Measurements from ENCODE around the gene CACNG8. TPM values are rescaled to one million over a fixed set of nuclear protein-coding genes. Genes with fewer than 3 reads are reported as not detected.

The CACNG8 gene
- total RNA-seq, 2 donors from 2014 or later, result not detected

- peaks cover 6% of the 10 kb centered on the region for H3K4me1 ChIP-seq
- intact Hi-C loops (cut with DNase I), result no loop called here
- TF ChIP-seq, protein P1, sequence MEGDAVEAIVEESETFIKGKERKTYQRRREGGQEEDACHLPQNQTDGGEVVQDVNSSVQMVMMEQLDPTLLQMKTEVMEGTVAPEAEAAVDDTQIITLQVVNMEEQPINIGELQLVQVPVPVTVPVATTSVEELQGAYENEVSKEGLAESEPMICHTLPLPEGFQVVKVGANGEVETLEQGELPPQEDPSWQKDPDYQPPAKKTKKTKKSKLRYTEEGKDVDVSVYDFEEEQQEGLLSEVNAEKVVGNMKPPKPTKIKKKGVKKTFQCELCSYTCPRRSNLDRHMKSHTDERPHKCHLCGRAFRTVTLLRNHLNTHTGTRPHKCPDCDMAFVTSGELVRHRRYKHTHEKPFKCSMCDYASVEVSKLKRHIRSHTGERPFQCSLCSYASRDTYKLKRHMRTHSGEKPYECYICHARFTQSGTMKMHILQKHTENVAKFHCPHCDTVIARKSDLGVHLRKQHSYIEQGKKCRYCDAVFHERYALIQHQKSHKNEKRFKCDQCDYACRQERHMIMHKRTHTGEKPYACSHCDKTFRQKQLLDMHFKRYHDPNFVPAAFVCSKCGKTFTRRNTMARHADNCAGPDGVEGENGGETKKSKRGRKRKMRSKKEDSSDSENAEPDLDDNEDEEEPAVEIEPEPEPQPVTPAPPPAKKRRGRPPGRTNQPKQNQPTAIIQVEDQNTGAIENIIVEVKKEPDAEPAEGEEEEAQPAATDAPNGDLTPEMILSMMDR (IDR thresholded peaks at IDR 0.05), result no peak
- TF ChIP-seq POLR2A (IDR thresholded peaks at IDR 0.05), result no peak
- no peaks in the 10 kb centered on the region for H3K36me3 ChIP-seq (replicated peaks in 1 of 2; ENCODE audit: insufficient read depth in 1 of 2, low read depth in 2 of 2)
- no peak overlapping the region for H3K4me3 ChIP-seq
- DNase-seq, result no peak
- no peaks in the 10 kb centered on the region for H3K9me3 ChIP-seq
- ATAC-seq, result no peak
- peaks cover 0 to 19% of the 10 kb centered on the region in 2 donors for H3K27me3 ChIP-seq
- no peak overlapping the region for H3K27ac ChIP-seq
- 10 to 52% methylated on average over 2 to 3 of the region's 3 CpGs for WGBS, 2 donors
Observed at GRCh38 chr19:53993448-53993847, 30.7 kb downstream of the CACNG8 start.

DNA sequence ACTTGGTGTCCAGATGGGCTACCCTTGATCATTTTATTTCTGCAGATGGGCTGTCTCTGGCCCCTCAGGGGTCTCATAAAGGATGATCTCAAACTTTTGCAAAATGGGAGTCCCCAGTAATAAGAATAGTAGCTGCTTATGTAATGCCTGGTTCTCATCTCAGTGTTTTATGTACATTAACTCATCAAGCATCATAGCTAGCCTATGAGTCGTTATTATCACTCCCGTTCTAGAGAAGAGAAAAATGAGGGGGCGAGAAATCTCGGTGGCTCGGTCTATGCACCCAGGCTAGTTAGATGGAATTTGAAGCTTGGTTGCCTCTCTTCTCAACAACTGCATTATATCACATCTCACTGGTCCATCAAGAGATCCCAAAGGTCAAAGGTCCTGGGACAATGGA is 32.1 kb downstream of the CACNG8 start:
- Histone ChIP-seq H3K9me3 (no peaks in the 10 kb centered on the region), H3K4me3 (no peak overlapping the region), H3K4me1 (peaks cover 6% of the 10 kb centered on the region), H3K27me3 (peaks cover 0 to 19% of the 10 kb centered on the region in 2 donors), H3K27ac (no peak overlapping the region), H3K36me3 (replicated peaks in 1 of 2; ENCODE audit: insufficient read depth in 1 of 2, low read depth in 2 of 2) (no peaks in the 10 kb centered on the region)
- DNase-seq (no peak), ATAC-seq (no peak)
- intact Hi-C loops (cut with DNase I), result no loop called here
- 64 to 72% methylated on average over 5 of the region's 5 CpGs for WGBS, 2 donors
- TF ChIP-seq POLR2A (IDR thresholded peaks at IDR 0.05), result no peak
- TF ChIP-seq, protein P1 (IDR thresholded peaks at IDR 0.05), result no peak

- ATAC-seq (no peak), DNase-seq (no peak)
- H3K36me3 ChIP-seq (replicated peaks in 1 of 2; ENCODE audit: insufficient read depth in 1 of 2, low read depth in 2 of 2), result no peaks in the 10 kb centered on the region
- no peak overlapping the region for H3K27ac ChIP-seq
- no peaks in the 10 kb centered on the region for H3K4me1 ChIP-seq
- H3K9me3 ChIP-seq, result no peaks in the 10 kb centered on the region
- intact Hi-C loops (cut with DNase I), result no loop called here
- H3K4me3 ChIP-seq, result no peak overlapping the region
- TF ChIP-seq, protein P1 (IDR thresholded peaks at IDR 0.05), result no peak
- TF ChIP-seq POLR2A (IDR thresholded peaks at IDR 0.05), result no peak
- H3K27me3 ChIP-seq, result peaks cover 0 to 2% of the 10 kb centered on the region in 2 donors
- 23 to 38% methylated on average over 7 of the region's 7 CpGs for WGBS, 2 donors
Observed at GRCh38 chr19:53998223-53998622, 35.5 kb downstream of the CACNG8 start.

GRCh38 chr19:53999694-54000093 is 37.0 kb downstream of the CACNG8 start:
- no peak overlapping the region for H3K27ac ChIP-seq
- H3K9me3 ChIP-seq, result no peaks in the 10 kb centered on the region
- H3K36me3 ChIP-seq (replicated peaks in 1 of 2; ENCODE audit: insufficient read depth in 1 of 2, low read depth in 2 of 2), result no peaks in the 10 kb centered on the region
- ATAC-seq (no peak), DNase-seq (no peak)
- no peaks in the 10 kb centered on the region for H3K4me1 ChIP-seq
- no peak overlapping the region for H3K4me3 ChIP-seq
- no peaks in the 10 kb centered on the region for H3K27me3 ChIP-seq
- TF ChIP-seq, protein P1 (IDR thresholded peaks at IDR 0.05), result no peak
- no peak for TF ChIP-seq POLR2A (IDR thresholded peaks at IDR 0.05)
- 49 to 70% methylated on average over 3 to 5 of the region's 5 CpGs for WGBS, 2 donors
- intact Hi-C loops (cut with DNase I), result no loop called here

DNA sequence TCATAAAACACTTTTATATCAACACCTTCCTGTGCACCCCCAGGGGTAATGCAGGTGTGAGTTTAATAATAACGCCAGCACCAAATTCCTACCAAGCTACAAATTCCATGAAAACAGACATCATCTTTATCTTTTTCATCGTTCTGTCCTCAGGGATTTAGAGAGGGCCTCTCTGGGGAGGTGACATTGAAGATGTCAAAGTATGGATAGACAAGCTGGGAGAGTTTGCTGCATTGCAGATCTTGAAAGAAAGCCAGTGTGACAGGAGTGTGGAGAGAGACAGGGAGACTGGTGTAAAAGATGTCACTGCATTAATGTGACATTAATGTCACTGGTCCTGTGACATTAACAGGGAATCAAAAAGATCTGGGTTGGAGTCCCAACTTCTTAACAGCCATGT is 38.8 kb downstream of the CACNG8 start:
- 62 to 63% methylated on average over 2 of the region's 2 CpGs for WGBS, 2 donors
- no peak overlapping the region for H3K27ac ChIP-seq
- TF ChIP-seq, protein P1 (IDR thresholded peaks at IDR 0.05), result no peak
- no peak for TF ChIP-seq POLR2A (IDR thresholded peaks at IDR 0.05)
- intact Hi-C loops (cut with DNase I), result no loop called here
- H3K9me3 ChIP-seq, result no peaks in the 10 kb centered on the region
- no peak for ATAC-seq
- H3K4me1 ChIP-seq, result no peaks in the 10 kb centered on the region
- DNase-seq, result no peak
- H3K36me3 ChIP-seq (replicated peaks in 1 of 2; ENCODE audit: insufficient read depth in 1 of 2, low read depth in 2 of 2), result no peaks in the 10 kb centered on the region
- no peak overlapping the region for H3K4me3 ChIP-seq
- H3K27me3 ChIP-seq, result no peaks in the 10 kb centered on the region

Measured in body of pancreas (tissue), 4 donors.